Measurements from ENCODE around the gene GPRIN2. TPM values are rescaled to one million over a fixed set of nuclear protein-coding genes. Genes with fewer than 3 reads are reported as not detected.
"Not testable (repeated sequence)": the region's sequence is repeated elsewhere in the genome, so short reads cannot be mapped to it uniquely, and the experiment has no call there.

The GPRIN2 gene
- total RNA-seq, 1 donor from 2014 or later, result 9.6 TPM

GRCh38 chr10:46570655-46571054, 14.2 kb upstream of the GPRIN2 start:
- DNase-seq (ENCODE audit: low spot score), result not testable (repeated sequence)

GRCh38 chr10:46567151-46567550, 10.7 kb upstream of the GPRIN2 start:
- DNase-seq (ENCODE audit: low spot score), result not testable (repeated sequence)

- peak; percentile 82 for DNase-seq (ENCODE audit: low spot score)
These were observed 9.3 kb upstream of the GPRIN2 start for GRCh38 chr10:46565591-46566332.

- DNase-seq (ENCODE audit: low spot score), result no peak
These were observed 4.5 kb upstream of the GPRIN2 start for GRCh38 chr10:46560952-46561351.

GRCh38 chr10:46560381-46560780, 3.9 kb upstream of the GPRIN2 start:
- no peak for DNase-seq (ENCODE audit: low spot score)

- DNase-seq (ENCODE audit: low spot score), result no peak
These were observed 2.8 kb upstream of the GPRIN2 start for GRCh38 chr10:46559231-46559671.

- DNase-seq (ENCODE audit: low spot score), result no peak
These were observed 2.1 kb upstream of the GPRIN2 start for GRCh38 chr10:46558392-46559185.

GRCh38 chr10:46558122-46558391, 1.6 kb upstream of the GPRIN2 start:
- no peak for DNase-seq (ENCODE audit: low spot score)

GRCh38 chr10:46557319-46558121, 1.1 kb upstream of the GPRIN2 start:
- no peak for DNase-seq (ENCODE audit: low spot score)

- no peak for DNase-seq (ENCODE audit: low spot score)
These were observed 544 bp downstream of the GPRIN2 start for GRCh38 chr10:46555713-46556514.

- DNase-seq (ENCODE audit: low spot score), result no peak
These were observed 1.1 kb downstream of the GPRIN2 start for GRCh38 chr10:46555366-46555712.

GRCh38 chr10:46554166-46554781, 2.2 kb downstream of the GPRIN2 start:
- no peak for DNase-seq (ENCODE audit: low spot score)

GRCh38 chr10:46553238-46554049, 3.0 kb downstream of the GPRIN2 start:
- no peak for DNase-seq (ENCODE audit: low spot score)

GRCh38 chr10:46552526-46553237, 3.8 kb downstream of the GPRIN2 start:
- DNase-seq (ENCODE audit: low spot score), result no peak

- DNase-seq (ENCODE audit: low spot score), result no peak
These were observed 4.5 kb downstream of the GPRIN2 start for GRCh38 chr10:46551701-46552525.

- DNase-seq (ENCODE audit: low spot score), result no peak
These were observed 5.4 kb downstream of the GPRIN2 start for GRCh38 chr10:46550795-46551700.

GRCh38 chr10:46550076-46550790, 6.2 kb downstream of the GPRIN2 start:
- DNase-seq (ENCODE audit: low spot score), result no peak
